ENCODE data around the gene IRX4.

DNA sequence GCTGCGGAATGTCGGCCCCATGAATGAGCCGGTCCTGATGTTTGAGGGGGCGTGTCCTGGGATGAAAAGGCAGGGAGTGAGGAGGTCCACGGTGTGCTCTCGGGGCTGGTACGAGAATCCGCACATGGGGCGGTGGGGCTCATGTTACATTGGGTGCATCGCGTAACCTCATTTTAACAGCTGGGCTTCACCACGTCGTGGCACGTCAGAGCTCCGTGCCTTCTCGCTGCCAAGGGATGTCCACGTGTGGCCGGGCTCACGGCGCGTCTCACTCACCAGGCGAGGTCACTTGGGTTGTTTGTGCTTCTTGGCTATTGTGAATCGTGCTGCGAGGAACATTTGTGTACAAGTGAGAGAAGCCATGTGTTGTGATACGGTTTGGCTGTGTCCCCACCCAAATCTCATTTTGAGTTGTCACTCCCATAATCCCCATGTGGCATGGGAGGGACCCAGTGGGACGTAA lies 29.1 kb upstream of the IRX4 start:
- TF ChIP-seq OSR1 (CRISPR knock-in tag; IDR thresholded peaks at IDR 0.05) (no peak), ZFP3 (CRISPR knock-in tag; IDR thresholded peaks at IDR 0.05) (no peak), ARNTL (CRISPR knock-in tag; IDR thresholded peaks at IDR 0.05; ENCODE audit: borderline replicate concordance, low read depth) (no peak), TCF4 (CRISPR knock-in tag; IDR thresholded peaks at IDR 0.05; ENCODE audit: borderline replicate concordance) (no peak), CSDC2 (CRISPR knock-in tag; IDR thresholded peaks at IDR 0.05) (no peak), ISL1 (CRISPR knock-in tag; IDR thresholded peaks at IDR 0.05) (no peak), GLIS3 (CRISPR knock-in tag; IDR thresholded peaks at IDR 0.05) (no peak), PPARA (CRISPR knock-in tag; IDR thresholded peaks at IDR 0.05; ENCODE audit: borderline replicate concordance) (no peak)
- TF ChIP-seq, protein P1, sequence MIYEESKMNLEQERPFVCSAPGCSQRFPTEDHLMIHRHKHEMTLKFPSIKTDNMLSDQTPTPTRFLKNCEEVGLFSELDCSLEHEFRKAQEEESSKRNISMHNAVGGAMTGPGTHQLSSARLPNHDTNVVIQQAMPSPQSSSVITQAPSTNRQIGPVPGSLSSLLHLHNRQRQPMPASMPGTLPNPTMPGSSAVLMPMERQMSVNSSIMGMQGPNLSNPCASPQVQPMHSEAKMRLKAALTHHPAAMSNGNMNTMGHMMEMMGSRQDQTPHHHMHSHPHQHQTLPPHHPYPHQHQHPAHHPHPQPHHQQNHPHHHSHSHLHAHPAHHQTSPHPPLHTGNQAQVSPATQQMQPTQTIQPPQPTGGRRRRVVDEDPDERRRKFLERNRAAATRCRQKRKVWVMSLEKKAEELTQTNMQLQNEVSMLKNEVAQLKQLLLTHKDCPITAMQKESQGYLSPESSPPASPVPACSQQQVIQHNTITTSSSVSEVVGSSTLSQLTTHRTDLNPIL (CRISPR knock-in tag; IDR thresholded peaks at IDR 0.05; ENCODE audit: low read depth) = no peak
- TF ChIP-seq, protein P2, sequence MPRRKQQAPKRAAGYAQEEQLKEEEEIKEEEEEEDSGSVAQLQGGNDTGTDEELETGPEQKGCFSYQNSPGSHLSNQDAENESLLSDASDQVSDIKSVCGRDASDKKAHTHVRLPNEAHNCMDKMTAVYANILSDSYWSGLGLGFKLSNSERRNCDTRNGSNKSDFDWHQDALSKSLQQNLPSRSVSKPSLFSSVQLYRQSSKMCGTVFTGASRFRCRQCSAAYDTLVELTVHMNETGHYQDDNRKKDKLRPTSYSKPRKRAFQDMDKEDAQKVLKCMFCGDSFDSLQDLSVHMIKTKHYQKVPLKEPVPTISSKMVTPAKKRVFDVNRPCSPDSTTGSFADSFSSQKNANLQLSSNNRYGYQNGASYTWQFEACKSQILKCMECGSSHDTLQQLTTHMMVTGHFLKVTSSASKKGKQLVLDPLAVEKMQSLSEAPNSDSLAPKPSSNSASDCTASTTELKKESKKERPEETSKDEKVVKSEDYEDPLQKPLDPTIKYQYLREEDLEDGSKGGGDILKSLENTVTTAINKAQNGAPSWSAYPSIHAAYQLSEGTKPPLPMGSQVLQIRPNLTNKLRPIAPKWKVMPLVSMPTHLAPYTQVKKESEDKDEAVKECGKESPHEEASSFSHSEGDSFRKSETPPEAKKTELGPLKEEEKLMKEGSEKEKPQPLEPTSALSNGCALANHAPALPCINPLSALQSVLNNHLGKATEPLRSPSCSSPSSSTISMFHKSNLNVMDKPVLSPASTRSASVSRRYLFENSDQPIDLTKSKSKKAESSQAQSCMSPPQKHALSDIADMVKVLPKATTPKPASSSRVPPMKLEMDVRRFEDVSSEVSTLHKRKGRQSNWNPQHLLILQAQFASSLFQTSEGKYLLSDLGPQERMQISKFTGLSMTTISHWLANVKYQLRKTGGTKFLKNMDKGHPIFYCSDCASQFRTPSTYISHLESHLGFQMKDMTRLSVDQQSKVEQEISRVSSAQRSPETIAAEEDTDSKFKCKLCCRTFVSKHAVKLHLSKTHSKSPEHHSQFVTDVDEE (CRISPR knock-in tag; IDR thresholded peaks at IDR 0.05) = no peak
